ENCODE data around the gene LAMC1.

DNA sequence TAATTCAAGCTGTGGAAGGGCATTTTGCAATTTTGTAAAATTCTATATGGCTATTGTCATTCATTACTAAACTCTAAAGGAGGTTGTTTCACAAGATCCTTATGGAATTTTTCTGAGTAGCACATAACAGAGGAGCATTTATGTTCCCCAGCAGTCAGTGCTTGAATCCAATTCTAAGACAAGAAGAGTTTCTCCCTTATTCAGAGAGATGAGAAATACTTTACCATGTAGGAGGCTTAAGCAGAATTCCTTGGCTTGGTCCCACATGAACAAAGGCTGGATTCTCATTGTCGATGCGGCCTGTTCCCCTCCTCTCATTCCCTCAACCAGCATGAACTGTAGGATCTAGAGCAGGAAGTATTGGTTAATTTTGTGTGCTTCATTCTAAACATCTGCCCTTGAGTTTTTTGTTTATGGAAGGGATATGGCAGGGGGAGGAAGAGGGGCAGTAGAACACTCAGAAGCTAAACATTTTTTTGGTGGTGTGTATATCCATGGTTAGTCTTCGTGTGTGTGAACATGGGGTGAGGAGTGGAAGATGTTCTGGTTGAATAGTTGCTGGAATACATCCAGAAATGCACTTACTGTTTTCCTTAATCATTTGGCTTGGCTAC is 74.3 kb downstream of the LAMC1 start:
- TF ChIP-seq TAF1 (IDR thresholded peaks at IDR 0.05; ENCODE audit: borderline replicate concordance, low read depth, low read length) (no peak), POLR2AphosphoS5 (IDR thresholded peaks at IDR 0.05; ENCODE audit: low read depth, low read length) (no peak), POLR2A (IDR thresholded peaks at IDR 0.05; ENCODE audit: low read depth, low read length) (no peak)

All from GM12892 (cell line).